PC-9 (cell line): ENCODE data around the gene ISL2.

Experiments
- CTCF ChIP-seq: fragments of 200-600 bp; sonication (generic); conservative IDR thresholded peaks from 2 replicates; pipeline ENCODE4 v1.6.1; 2017; ENCODE audit warnings: mixed run types, antibody characterized with exemption, mild to moderate bottlenecking, moderate library complexity
- EZH2 ChIP-seq: fragments of 200-600 bp; sonication (generic); IDR thresholded peaks from 2 replicates; pipeline ENCODE4 v1.8.0; 2017; ENCODE audit warnings: antibody characterized with exemption, low read depth

GRCh38 chr15:76298986-76299385, 37.6 kb upstream of the ISL2 start:
- TF ChIP-seq CTCF: no peak
- no peak for TF ChIP-seq EZH2
